ENCODE results near the gene RBMS3.

RBMS3 gene

DNA sequence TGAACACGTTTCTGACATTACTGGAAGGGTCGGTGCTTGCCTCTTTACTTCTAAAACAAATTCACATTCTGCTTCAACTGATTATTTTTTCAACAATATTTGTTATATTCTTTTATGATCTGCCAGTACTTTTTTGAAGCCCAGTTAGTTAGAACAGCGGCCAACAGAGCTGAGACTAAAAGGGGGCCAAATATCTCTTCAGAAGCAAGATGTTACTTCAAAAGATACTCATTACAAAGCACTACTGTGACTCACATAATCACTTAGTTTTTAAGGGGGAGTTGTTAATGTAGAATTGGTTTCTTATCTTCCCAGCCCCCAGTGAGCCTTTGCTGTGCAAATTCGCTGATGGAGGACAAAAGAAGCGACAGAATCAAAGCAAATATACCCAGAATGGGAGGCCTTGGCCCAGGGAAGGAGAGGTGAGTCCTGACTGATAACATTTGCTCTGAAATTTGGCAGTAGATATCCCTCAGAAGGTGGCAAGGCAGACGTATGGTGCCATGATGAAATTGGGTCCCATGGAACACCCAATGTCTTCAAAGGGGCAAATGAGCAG lies 587.8 kb downstream of the RBMS3 start:
- no peak overlapping the region for H3K9ac ChIP-seq (ENCODE audit: low read depth in 1 of 2, low read length in 2 of 2)
- H3K27me3 ChIP-seq (ENCODE audit: control insufficient read depth in 1 of 2, insufficient read depth in 2 of 2, low read length in 2 of 2) = no peaks in the 10 kb centered on the region
- no peaks in the 10 kb centered on the region for H3K9me3 ChIP-seq (ENCODE audit: control insufficient read depth in 1 of 2, low read length in 2 of 2)
- no peak overlapping the region for H3K27ac ChIP-seq (ENCODE audit: low read depth, low read length)
- H3K4me3 ChIP-seq (ENCODE audit: low read depth in 1 of 2, low read length in 2 of 2) = no peak overlapping the region
- H3K36me3 ChIP-seq (ENCODE audit: control insufficient read depth in 1 of 2, insufficient read depth in 2 of 2, low read length in 2 of 2) = no peaks in the 10 kb centered on the region
- H3K4me1 ChIP-seq (ENCODE audit: control insufficient read depth in 1 of 2, insufficient read depth in 2 of 2, low read length in 2 of 2) = no peaks in the 10 kb centered on the region

DNA sequence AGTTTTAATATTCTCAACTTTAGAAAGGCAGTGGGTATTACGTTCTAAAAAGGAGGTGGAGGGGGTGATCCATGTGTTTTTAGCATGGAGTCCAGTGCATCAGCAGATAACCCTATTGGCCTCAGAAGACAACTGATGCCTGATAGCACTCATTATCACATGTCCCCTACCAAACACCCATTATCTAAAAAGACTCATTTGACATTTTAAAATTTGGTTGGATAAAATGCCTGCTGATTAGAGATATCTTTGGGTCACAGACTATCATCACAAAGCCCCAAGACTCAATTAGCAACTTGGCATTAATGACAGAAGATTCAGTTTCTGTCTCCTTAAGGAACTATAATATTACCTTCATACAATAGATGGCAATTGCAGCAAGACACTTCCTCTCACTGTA lies 589.3 kb downstream of the RBMS3 start:
- no peaks in the 10 kb centered on the region for H3K9me3 ChIP-seq (ENCODE audit: control insufficient read depth in 1 of 2, low read length in 2 of 2)
- no peak overlapping the region for H3K9ac ChIP-seq (ENCODE audit: low read depth in 1 of 2, low read length in 2 of 2)
- no peaks in the 10 kb centered on the region for H3K27me3 ChIP-seq (ENCODE audit: control insufficient read depth in 1 of 2, insufficient read depth in 2 of 2, low read length in 2 of 2)
- H3K27ac ChIP-seq (ENCODE audit: low read depth, low read length) = no peak overlapping the region
- no peaks in the 10 kb centered on the region for H3K4me1 ChIP-seq (ENCODE audit: control insufficient read depth in 1 of 2, insufficient read depth in 2 of 2, low read length in 2 of 2)
- H3K4me3 ChIP-seq (ENCODE audit: low read depth in 1 of 2, low read length in 2 of 2) = no peak overlapping the region
- H3K36me3 ChIP-seq (ENCODE audit: control insufficient read depth in 1 of 2, insufficient read depth in 2 of 2, low read length in 2 of 2) = no peaks in the 10 kb centered on the region

DNA sequence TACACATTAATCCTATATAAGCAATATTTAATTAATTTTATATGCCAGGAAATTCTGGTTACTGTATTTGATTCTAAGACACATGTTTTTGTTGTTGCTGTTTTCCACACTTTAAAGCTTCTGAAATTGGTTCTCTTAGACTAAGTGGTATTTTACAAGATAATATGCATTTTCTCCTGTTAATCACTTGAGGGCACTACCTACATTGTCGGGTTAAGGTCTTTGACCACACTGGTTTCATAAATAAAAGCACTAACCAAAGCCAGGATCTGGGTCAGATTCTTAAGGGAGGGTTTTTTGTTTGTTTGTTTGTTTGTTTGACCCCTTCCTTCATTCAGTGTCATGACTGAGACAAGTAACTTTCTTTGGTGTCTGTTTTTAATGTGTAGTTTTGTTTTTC lies 590.2 kb downstream of the RBMS3 start:
- H3K36me3 ChIP-seq (ENCODE audit: control insufficient read depth in 1 of 2, insufficient read depth in 2 of 2, low read length in 2 of 2) = no peaks in the 10 kb centered on the region
- H3K4me1 ChIP-seq (ENCODE audit: control insufficient read depth in 1 of 2, insufficient read depth in 2 of 2, low read length in 2 of 2) = no peaks in the 10 kb centered on the region
- no peak overlapping the region for H3K4me3 ChIP-seq (ENCODE audit: low read depth in 1 of 2, low read length in 2 of 2)
- no peaks in the 10 kb centered on the region for H3K27me3 ChIP-seq (ENCODE audit: control insufficient read depth in 1 of 2, insufficient read depth in 2 of 2, low read length in 2 of 2)
- H3K9ac ChIP-seq (ENCODE audit: low read depth in 1 of 2, low read length in 2 of 2) = no peak overlapping the region
- no peak overlapping the region for H3K27ac ChIP-seq (ENCODE audit: low read depth, low read length)
- H3K9me3 ChIP-seq (ENCODE audit: control insufficient read depth in 1 of 2, low read length in 2 of 2) = no peaks in the 10 kb centered on the region

DNA sequence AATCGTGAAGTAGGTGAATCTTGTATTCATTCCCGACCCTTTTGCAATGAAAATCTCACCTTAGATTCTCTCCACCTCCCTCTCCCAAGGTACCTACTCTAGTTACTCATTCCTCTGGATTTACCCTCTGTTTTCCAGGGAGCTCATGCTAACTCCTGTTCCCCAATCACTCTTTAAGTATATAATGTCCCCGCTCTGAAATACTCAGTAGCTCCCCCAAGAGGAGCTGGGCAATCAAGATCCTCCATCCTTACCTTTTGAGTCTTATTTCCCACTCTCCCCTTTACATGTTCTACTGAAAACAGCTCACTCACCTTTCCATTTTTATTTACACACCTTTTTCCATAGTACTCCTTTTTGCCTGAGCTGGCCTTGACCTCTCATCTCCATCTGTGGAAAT lies 599.9 kb downstream of the RBMS3 start:
- Histone ChIP-seq H3K9me3 (ENCODE audit: control insufficient read depth in 1 of 2, low read length in 2 of 2) (no peaks in the 10 kb centered on the region), H3K4me1 (ENCODE audit: control insufficient read depth in 1 of 2, insufficient read depth in 2 of 2, low read length in 2 of 2) (no peaks in the 10 kb centered on the region), H3K9ac (ENCODE audit: low read depth in 1 of 2, low read length in 2 of 2) (no peak overlapping the region)

DNA sequence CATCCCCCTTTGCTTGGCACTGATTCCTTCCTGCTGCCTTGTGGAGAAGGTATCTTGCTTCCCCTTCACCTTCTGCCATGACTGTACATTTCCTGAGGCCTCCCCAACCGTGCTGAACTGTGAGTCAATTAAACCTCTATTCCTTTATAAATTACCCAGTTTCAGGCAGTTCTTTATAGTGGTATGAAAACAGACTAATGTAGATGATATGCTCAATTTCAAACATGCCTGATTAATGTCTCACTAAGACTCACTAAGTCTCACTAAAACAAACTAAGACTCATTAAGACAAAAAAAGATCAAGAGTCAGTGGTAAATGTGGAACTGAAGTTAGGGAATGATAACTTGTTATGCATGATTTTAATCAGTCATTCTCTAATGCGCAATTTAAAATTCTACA lies 606.6 kb downstream of the RBMS3 start:
- Histone ChIP-seq H3K9me3 (ENCODE audit: control insufficient read depth in 1 of 2, low read length in 2 of 2) (no peaks in the 10 kb centered on the region), H3K27ac (ENCODE audit: low read depth, low read length) (no peak overlapping the region), H3K27me3 (ENCODE audit: control insufficient read depth in 1 of 2, insufficient read depth in 2 of 2, low read length in 2 of 2) (no peaks in the 10 kb centered on the region), H3K9ac (ENCODE audit: low read depth in 1 of 2, low read length in 2 of 2) (no peak overlapping the region), H3K36me3 (ENCODE audit: control insufficient read depth in 1 of 2, insufficient read depth in 2 of 2, low read length in 2 of 2) (no peaks in the 10 kb centered on the region), H3K4me1 (ENCODE audit: control insufficient read depth in 1 of 2, insufficient read depth in 2 of 2, low read length in 2 of 2) (no peaks in the 10 kb centered on the region), H3K4me3 (ENCODE audit: low read depth in 1 of 2, low read length in 2 of 2) (no peak overlapping the region)

More for the DNA sequence above, 599.9 kb downstream of the RBMS3 start:
- no peak overlapping the region for H3K27ac ChIP-seq (ENCODE audit: low read depth, low read length)
- H3K36me3 ChIP-seq (ENCODE audit: control insufficient read depth in 1 of 2, insufficient read depth in 2 of 2, low read length in 2 of 2) = no peaks in the 10 kb centered on the region
- H3K4me3 ChIP-seq (ENCODE audit: low read depth in 1 of 2, low read length in 2 of 2) = no peak overlapping the region
- H3K27me3 ChIP-seq (ENCODE audit: control insufficient read depth in 1 of 2, insufficient read depth in 2 of 2, low read length in 2 of 2) = no peaks in the 10 kb centered on the region

DNA sequence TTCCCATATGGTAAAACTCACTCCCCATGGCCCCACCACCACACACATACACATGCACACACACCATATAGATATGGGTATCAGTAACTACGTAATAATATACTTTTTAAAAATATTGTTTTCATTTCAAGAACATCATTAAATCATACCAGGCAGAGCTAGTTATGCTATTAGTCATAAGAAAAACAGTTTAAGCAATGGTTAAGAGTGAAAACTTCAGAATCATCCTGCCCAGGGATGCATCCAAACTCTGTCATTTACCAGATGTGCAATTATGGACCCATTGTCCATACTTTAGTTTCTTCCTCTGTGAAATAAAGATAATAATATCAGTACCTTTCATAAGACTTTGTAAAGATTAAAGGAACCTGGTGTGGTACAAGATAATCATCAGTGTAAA lies 608.3 kb downstream of the RBMS3 start:
- Histone ChIP-seq H3K27ac (ENCODE audit: low read depth, low read length) (no peak overlapping the region), H3K27me3 (ENCODE audit: control insufficient read depth in 1 of 2, insufficient read depth in 2 of 2, low read length in 2 of 2) (no peaks in the 10 kb centered on the region), H3K4me3 (ENCODE audit: low read depth in 1 of 2, low read length in 2 of 2) (no peak overlapping the region), H3K36me3 (ENCODE audit: control insufficient read depth in 1 of 2, insufficient read depth in 2 of 2, low read length in 2 of 2) (no peaks in the 10 kb centered on the region), H3K9me3 (ENCODE audit: control insufficient read depth in 1 of 2, low read length in 2 of 2) (no peaks in the 10 kb centered on the region), H3K4me1 (ENCODE audit: control insufficient read depth in 1 of 2, insufficient read depth in 2 of 2, low read length in 2 of 2) (no peaks in the 10 kb centered on the region), H3K9ac (ENCODE audit: low read depth in 1 of 2, low read length in 2 of 2) (no peak overlapping the region)

DNA sequence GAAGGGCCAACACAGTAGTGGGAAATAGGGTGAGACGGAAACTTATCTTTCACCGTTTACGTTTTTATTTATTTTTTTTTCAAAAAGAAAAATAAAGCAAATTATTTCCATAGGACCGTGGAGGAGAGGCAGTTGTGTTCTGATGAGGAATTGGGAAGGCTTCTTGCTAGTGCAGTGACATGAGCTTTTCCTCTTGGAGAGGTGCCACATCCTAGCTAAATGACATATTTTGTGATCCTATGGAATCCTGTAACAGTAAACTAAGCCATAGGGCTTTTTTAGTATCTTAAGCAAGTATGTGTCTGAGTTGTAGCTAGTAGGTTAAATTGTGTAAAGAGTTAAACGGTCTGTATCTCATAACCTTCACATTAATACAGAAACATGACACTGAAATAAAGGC lies 609.9 kb downstream of the RBMS3 start:
- Histone ChIP-seq H3K27me3 (ENCODE audit: control insufficient read depth in 1 of 2, insufficient read depth in 2 of 2, low read length in 2 of 2) (no peaks in the 10 kb centered on the region), H3K4me3 (ENCODE audit: low read depth in 1 of 2, low read length in 2 of 2) (no peak overlapping the region), H3K36me3 (ENCODE audit: control insufficient read depth in 1 of 2, insufficient read depth in 2 of 2, low read length in 2 of 2) (no peaks in the 10 kb centered on the region), H3K9ac (ENCODE audit: low read depth in 1 of 2, low read length in 2 of 2) (no peak overlapping the region), H3K4me1 (ENCODE audit: control insufficient read depth in 1 of 2, insufficient read depth in 2 of 2, low read length in 2 of 2) (no peaks in the 10 kb centered on the region), H3K9me3 (ENCODE audit: control insufficient read depth in 1 of 2, low read length in 2 of 2) (no peaks in the 10 kb centered on the region), H3K27ac (ENCODE audit: low read depth, low read length) (no peak overlapping the region)

DNA sequence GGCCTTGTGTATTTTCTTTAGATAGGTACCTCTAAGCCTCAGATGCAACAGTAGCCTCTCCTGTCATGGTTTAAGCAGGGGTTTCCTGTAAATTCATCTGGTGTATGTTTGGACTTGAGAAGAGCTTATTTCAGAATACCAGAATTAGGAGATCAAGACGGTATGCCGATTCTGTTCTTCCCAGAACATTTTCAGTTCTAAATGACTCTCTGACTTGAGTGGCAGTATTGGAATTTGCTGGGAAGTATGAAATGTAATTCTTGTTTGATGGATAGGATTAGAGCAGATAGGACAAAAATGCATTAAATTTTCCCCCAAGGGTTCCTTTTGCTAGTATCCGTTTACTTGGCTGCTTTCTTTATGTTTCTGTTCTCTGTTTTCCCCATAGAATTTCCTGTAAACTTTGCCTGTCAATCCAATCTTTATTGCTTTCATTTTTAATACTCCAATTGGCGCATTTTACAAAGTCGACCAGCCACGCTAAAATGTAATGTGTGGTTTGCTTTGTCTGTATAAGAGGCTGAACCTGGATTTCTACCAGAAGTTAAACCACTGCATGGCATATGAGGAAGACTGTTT lies 612.2 kb downstream of the RBMS3 start:
- Histone ChIP-seq H3K27ac (ENCODE audit: low read depth, low read length) (no peak overlapping the region), H3K9ac (ENCODE audit: low read depth in 1 of 2, low read length in 2 of 2) (no peak overlapping the region), H3K36me3 (ENCODE audit: control insufficient read depth in 1 of 2, insufficient read depth in 2 of 2, low read length in 2 of 2) (no peaks in the 10 kb centered on the region), H3K4me1 (ENCODE audit: control insufficient read depth in 1 of 2, insufficient read depth in 2 of 2, low read length in 2 of 2) (no peaks in the 10 kb centered on the region), H3K4me3 (ENCODE audit: low read depth in 1 of 2, low read length in 2 of 2) (no peak overlapping the region), H3K9me3 (ENCODE audit: control insufficient read depth in 1 of 2, low read length in 2 of 2) (no peaks in the 10 kb centered on the region), H3K27me3 (ENCODE audit: control insufficient read depth in 1 of 2, insufficient read depth in 2 of 2, low read length in 2 of 2) (no peaks in the 10 kb centered on the region)

DNA sequence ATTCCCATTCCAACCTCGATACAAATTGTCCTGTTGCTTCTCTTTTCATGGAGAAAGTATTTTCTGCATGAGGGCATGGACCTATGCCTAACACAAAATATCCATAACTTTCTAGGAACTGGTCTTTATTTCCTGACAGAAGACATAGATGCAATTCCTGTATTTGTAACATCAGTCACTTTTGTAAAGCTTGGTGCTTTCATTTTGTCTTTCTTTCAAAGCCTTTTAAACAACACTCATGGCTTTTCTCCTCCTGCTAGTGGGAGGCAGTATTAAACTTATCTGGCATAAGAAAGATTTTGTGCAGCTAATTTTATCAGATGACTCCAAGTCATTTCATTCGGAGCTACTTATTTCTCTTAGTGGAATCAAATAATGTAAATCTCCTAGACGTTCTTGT lies 616.0 kb downstream of the RBMS3 start:
- H3K4me1 ChIP-seq (ENCODE audit: control insufficient read depth in 1 of 2, insufficient read depth in 2 of 2, low read length in 2 of 2) = no peaks in the 10 kb centered on the region
- H3K9me3 ChIP-seq (ENCODE audit: control insufficient read depth in 1 of 2, low read length in 2 of 2) = no peaks in the 10 kb centered on the region
- H3K9ac ChIP-seq (ENCODE audit: low read depth in 1 of 2, low read length in 2 of 2) = no peak overlapping the region
- H3K36me3 ChIP-seq (ENCODE audit: control insufficient read depth in 1 of 2, insufficient read depth in 2 of 2, low read length in 2 of 2) = no peaks in the 10 kb centered on the region
- H3K4me3 ChIP-seq (ENCODE audit: low read depth in 1 of 2, low read length in 2 of 2) = no peak overlapping the region
- no peak overlapping the region for H3K27ac ChIP-seq (ENCODE audit: low read depth, low read length)
- no peaks in the 10 kb centered on the region for H3K27me3 ChIP-seq (ENCODE audit: control insufficient read depth in 1 of 2, insufficient read depth in 2 of 2, low read length in 2 of 2)

DNA sequence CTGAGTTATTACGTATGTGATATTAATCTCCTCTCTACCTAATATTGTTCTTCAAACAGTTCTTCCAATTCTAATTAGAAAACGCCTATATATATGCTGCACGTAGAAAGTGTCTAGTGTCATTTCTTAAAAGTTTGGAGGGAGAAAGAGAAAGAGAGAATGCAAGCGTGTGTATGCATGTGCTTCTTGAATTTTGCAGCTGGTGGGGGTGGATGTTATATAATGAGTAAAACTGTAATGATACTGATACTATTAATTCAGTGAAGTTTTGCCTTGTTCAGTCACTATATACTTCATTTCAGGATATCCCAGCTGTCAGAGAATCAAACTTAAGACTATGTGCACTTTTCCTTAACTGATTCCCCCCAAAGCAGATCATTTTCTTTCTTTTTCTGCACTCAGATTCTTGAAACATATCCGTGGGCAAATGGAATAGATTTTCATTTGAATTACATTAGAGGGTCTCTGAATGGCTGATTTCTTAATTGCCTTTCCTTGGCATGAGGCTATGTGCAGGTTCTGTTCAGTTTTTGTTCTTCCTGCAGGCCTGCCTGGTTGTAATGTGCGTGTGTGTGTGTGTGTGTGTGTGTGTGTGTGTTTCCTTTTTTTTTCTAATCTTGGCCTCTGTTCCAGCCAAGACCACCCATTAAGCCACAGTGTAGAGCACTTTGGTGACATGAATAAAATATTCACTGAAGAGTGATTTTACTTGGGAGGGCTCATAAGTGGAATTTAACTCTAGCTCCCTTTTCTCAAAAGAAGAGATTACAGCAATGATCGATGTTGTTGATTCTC lies 617.5 kb downstream of the RBMS3 start:
- Histone ChIP-seq H3K36me3 (ENCODE audit: control insufficient read depth in 1 of 2, insufficient read depth in 2 of 2, low read length in 2 of 2) (no peaks in the 10 kb centered on the region), H3K9ac (ENCODE audit: low read depth in 1 of 2, low read length in 2 of 2) (no peak overlapping the region), H3K27me3 (ENCODE audit: control insufficient read depth in 1 of 2, insufficient read depth in 2 of 2, low read length in 2 of 2) (no peaks in the 10 kb centered on the region), H3K9me3 (ENCODE audit: control insufficient read depth in 1 of 2, low read length in 2 of 2) (no peaks in the 10 kb centered on the region), H3K4me3 (ENCODE audit: low read depth in 1 of 2, low read length in 2 of 2) (no peak overlapping the region), H3K4me1 (ENCODE audit: control insufficient read depth in 1 of 2, insufficient read depth in 2 of 2, low read length in 2 of 2) (no peaks in the 10 kb centered on the region), H3K27ac (ENCODE audit: low read depth, low read length) (no peak overlapping the region)
